Measurements from ENCODE around the gene MRPL32.

- TF ChIP-seq, protein P1, sequence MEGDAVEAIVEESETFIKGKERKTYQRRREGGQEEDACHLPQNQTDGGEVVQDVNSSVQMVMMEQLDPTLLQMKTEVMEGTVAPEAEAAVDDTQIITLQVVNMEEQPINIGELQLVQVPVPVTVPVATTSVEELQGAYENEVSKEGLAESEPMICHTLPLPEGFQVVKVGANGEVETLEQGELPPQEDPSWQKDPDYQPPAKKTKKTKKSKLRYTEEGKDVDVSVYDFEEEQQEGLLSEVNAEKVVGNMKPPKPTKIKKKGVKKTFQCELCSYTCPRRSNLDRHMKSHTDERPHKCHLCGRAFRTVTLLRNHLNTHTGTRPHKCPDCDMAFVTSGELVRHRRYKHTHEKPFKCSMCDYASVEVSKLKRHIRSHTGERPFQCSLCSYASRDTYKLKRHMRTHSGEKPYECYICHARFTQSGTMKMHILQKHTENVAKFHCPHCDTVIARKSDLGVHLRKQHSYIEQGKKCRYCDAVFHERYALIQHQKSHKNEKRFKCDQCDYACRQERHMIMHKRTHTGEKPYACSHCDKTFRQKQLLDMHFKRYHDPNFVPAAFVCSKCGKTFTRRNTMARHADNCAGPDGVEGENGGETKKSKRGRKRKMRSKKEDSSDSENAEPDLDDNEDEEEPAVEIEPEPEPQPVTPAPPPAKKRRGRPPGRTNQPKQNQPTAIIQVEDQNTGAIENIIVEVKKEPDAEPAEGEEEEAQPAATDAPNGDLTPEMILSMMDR (IDR thresholded peaks at IDR 0.05) = no peak
- TF ChIP-seq POLR2A (IDR thresholded peaks at IDR 0.05) = no peak
Measured at GRCh38 chr7:42928754-42929153, 3.4 kb upstream of the MRPL32 start.
